HG03103 (cell line): ENCODE measurements around the gene MAU2.

Experiments
- ATAC-seq: cut with Tn5 transposase; IDR thresholded peaks from one replicate; pipeline ENCODE4 v1.9.1; 2021; ENCODE audit warnings: low read depth; ENCODE audit not compliant: unreplicated experiment

MAU2 gene

GRCh38 chr19:19320361-19321140 is at the start of gene MAU2, which contains the start of gene SUGP1:
MAU2 (plus strand) TSS chr19:19320829; CDS start chr19:19320860, 31 bp downstream.
SUGP1 (minus strand) TSS chr19:19320509; CDS start chr19:19320496, 13 bp downstream.
- peak; percentile 82 for ATAC-seq

- no peak for ATAC-seq
These were observed 48.6 kb upstream of the MAU2 start for GRCh38 chr19:19271828-19272599.

GRCh38 chr19:19274146-19274545 is 46.5 kb upstream of the MAU2 start:
- ATAC-seq, result no peak

GRCh38 chr19:19274716-19275565 is 45.7 kb upstream of the MAU2 start:
- no peak for ATAC-seq

GRCh38 chr19:19276386-19276785 is 44.2 kb upstream of the MAU2 start:
- ATAC-seq, result no peak

GRCh38 chr19:19276851-19277250 is 43.8 kb upstream of the MAU2 start:
- no peak for ATAC-seq

- no peak for ATAC-seq
These were observed 42.3 kb upstream of the MAU2 start for GRCh38 chr19:19278315-19278714.

GRCh38 chr19:19279062-19279612 is 41.5 kb upstream of the MAU2 start:
- ATAC-seq, result no peak

- no peak for ATAC-seq
These were observed 40.8 kb upstream of the MAU2 start for GRCh38 chr19:19279853-19280252.

- ATAC-seq, result no peak
These were observed 40.1 kb upstream of the MAU2 start for GRCh38 chr19:19280561-19280960.

GRCh38 chr19:19285686-19286085 is 34.9 kb upstream of the MAU2 start:
- ATAC-seq, result no peak

- no peak for ATAC-seq
These were observed 28.0 kb upstream of the MAU2 start for GRCh38 chr19:19292607-19293006.

- ATAC-seq, result no peak
These were observed 25.7 kb upstream of the MAU2 start for GRCh38 chr19:19294914-19295313.

- ATAC-seq, result no peak
These were observed 23.5 kb upstream of the MAU2 start for GRCh38 chr19:19296953-19297689.

GRCh38 chr19:19297759-19298158 is 22.9 kb upstream of the MAU2 start:
- ATAC-seq, result no peak

- no peak for ATAC-seq
These were observed 20.0 kb upstream of the MAU2 start for GRCh38 chr19:19300613-19301012.

- ATAC-seq, result no peak
These were observed 17.2 kb upstream of the MAU2 start for GRCh38 chr19:19303411-19303810.

GRCh38 chr19:19304186-19304965 is 16.3 kb upstream of the MAU2 start:
- no peak for ATAC-seq

- no peak for ATAC-seq
These were observed 15.6 kb upstream of the MAU2 start for GRCh38 chr19:19305066-19305465.
